Measurements from ENCODE around the gene IRX1. TPM values are rescaled to one million over a fixed set of nuclear protein-coding genes. Genes with fewer than 3 reads are reported as not detected.

IRX1 gene
- total RNA-seq, 1 donor: not detected

GRCh38 chr5:3601061-3601710, 5.6 kb downstream of the IRX1 start:
- no peak for TF ChIP-seq CTCF (IDR thresholded peaks at IDR 0.05; ENCODE audit: insufficient read depth, low read depth, low read length)
- no peak for DNase-seq (ENCODE audit: low read depth)
- H3K4me3 ChIP-seq (ENCODE audit: low read depth, low read length): no peak overlapping the region

- no peak for TF ChIP-seq CTCF (IDR thresholded peaks at IDR 0.05; ENCODE audit: insufficient read depth, low read depth, low read length)
- DNase-seq (ENCODE audit: low read depth): no peak
- H3K4me3 ChIP-seq (ENCODE audit: low read depth, low read length): no peak overlapping the region
These were observed 6.5 kb downstream of the IRX1 start for GRCh38 chr5:3601911-3602782.

DNA sequence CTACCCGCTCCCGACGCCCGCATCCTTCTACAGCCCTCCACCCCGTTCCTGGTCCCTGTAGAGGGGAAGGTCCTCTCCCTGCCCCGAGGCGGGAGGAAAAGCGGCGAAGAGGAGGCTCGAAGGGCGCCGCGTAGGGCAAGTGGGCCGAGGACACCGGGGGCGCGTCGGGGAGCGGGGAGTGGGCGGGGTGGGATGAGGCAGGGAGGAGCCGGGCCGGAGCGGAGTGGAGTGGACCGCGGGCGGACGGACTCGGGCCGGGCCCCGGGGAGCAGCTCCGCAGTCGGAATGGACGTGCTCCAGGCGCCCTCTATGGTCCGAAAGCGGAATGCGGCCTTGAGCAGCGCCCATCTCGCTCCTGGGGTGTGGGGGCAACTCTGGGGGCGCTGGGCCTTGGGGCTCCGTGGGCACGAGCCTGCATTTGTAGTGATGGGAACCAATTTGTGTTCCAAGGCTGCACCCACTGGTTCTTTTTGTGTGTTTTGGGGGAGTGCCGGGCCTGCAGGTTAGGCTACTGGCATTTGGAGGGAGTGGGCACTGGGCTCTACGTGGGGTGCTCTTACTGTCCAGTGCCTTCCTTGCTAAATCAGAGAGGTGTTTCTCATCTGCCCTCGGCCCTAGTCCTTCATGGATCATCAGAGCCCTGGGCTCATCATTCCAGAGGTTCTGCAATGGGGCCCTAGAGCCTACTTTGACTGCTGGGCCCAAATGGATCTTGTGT, 7.3 kb downstream of the IRX1 start:
- DNase-seq (ENCODE audit: low read depth): no peak
- no peak overlapping the region for H3K4me3 ChIP-seq (ENCODE audit: low read depth, low read length)
- TF ChIP-seq CTCF (IDR thresholded peaks at IDR 0.05; ENCODE audit: insufficient read depth, low read depth, low read length): peak; percentile 29

DNA sequence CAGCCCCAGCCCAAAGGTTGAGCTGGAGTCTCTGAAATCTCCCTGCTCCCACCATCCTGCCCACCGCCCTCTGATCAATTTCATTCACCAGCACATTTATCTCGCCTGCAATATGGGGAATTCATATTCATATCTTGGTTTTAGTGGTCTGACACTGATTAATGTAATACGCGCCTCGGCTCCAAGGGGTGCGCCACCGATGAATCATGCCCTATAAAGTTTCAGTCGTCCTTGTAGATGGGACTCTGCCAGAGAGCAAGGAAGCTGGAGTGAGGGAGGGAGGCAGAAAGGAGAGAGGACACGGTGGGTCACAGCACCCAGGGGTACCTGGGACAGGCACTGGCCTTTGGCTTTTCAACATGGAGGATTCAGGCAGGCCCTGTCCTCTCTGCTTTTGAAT, 8.9 kb downstream of the IRX1 start:
- H3K4me3 ChIP-seq (ENCODE audit: low read depth, low read length): no peak overlapping the region
- TF ChIP-seq CTCF (IDR thresholded peaks at IDR 0.05; ENCODE audit: insufficient read depth, low read depth, low read length): no peak
- DNase-seq (ENCODE audit: low read depth): no peak

DNA sequence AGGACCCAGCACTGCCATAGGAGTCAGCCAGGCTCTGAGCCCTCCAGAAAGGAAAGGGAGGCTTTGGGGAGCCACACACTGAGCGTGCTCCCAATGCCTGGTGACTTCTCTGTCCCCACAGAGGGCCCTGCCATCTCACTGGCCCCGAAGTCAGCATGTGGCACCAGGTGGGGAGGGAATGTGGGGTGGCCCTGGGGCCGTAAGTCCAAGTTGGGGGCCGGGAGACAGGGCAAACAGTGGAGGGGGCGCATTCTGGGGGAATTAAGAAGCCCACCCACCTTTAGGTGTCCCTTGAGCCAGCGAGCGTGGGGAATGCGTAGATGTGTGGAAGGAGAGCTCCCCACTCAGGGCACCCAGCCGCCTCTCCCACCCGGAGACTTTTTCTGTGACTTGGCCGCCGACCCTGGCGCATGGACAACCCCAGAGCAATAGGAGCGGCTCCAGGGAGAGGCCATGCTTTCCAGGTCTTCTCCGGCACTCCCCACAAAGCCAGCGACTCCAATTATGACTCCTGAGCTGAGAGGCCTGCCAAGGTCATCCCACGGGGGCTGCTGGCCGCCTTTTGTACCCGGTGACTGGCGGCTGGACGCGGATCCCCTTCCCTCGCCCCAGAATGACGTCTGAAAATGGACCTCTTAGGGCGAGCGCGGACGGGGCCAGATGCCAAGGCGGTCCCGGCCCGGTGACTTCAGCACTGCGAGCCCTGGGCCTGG, 9.8 kb downstream of the IRX1 start:
- H3K4me3 ChIP-seq (ENCODE audit: low read depth, low read length): no peak overlapping the region
- no peak for DNase-seq (ENCODE audit: low read depth)
- no peak for TF ChIP-seq CTCF (IDR thresholded peaks at IDR 0.05; ENCODE audit: insufficient read depth, low read depth, low read length)

- no peak for DNase-seq (ENCODE audit: low read depth)
- no peak overlapping the region for H3K4me3 ChIP-seq (ENCODE audit: low read depth, low read length)
- no peak for TF ChIP-seq CTCF (IDR thresholded peaks at IDR 0.05; ENCODE audit: insufficient read depth, low read depth, low read length)
These were observed 10.6 kb downstream of the IRX1 start for GRCh38 chr5:3606121-3606831.
